Astrocyte (in vitro differentiated cells and primary cell): ENCODE data around the gene KRT80.

Source experiments
- EZH2 ChIP-seq: IDR thresholded peaks from 2 replicates; pipeline ENCODE4 v1.6.1; 2012; ENCODE audit warnings: mild to moderate bottlenecking, low read length, inconsistent platforms; ENCODE audit not compliant: insufficient read depth
- TF ChIP-seq, protein P1 (sequence below): IDR thresholded peaks from 2 replicates; pipeline ENCODE4 v1.5.1; 2011; ENCODE audit warnings: low read depth, mild to moderate bottlenecking, inconsistent platforms, low read length, moderate library complexity; ENCODE audit not compliant: insufficient read depth

DNA sequence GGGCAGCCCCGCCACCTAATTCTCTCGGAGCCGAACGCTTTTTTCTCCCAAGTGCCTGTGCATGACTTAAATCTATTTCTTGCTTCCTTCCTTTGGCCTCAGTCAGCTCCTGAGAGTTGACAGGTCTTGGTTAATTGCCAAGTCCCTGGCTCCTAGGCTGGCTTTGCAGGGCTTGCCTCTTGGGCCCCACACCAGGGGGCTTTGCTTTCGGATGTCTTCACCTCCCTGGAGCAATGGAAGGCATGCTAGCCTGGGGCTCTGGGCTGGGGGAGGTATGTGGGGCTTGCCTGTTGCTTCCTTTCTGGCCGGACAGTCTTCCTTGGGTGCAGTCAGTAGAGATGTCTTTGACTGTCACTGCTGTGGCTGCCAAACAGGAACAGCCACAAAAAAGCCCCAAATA lies 2.2 kb upstream of the KRT80 start:
- TF ChIP-seq, protein P1, sequence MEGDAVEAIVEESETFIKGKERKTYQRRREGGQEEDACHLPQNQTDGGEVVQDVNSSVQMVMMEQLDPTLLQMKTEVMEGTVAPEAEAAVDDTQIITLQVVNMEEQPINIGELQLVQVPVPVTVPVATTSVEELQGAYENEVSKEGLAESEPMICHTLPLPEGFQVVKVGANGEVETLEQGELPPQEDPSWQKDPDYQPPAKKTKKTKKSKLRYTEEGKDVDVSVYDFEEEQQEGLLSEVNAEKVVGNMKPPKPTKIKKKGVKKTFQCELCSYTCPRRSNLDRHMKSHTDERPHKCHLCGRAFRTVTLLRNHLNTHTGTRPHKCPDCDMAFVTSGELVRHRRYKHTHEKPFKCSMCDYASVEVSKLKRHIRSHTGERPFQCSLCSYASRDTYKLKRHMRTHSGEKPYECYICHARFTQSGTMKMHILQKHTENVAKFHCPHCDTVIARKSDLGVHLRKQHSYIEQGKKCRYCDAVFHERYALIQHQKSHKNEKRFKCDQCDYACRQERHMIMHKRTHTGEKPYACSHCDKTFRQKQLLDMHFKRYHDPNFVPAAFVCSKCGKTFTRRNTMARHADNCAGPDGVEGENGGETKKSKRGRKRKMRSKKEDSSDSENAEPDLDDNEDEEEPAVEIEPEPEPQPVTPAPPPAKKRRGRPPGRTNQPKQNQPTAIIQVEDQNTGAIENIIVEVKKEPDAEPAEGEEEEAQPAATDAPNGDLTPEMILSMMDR, result no peak
- no peak for TF ChIP-seq EZH2
